Muscle of leg (tissue), 9 donors: Measurements from ENCODE around the gene DBNL. TPM values are rescaled to one million over a fixed set of nuclear protein-coding genes. Genes with fewer than 3 reads are reported as not detected.

Source experiments
- polyA plus RNA-seq, 8 donors: library from polyadenylated mRNA; unstranded; fragments of 120-200 nt; gene quantifications; one replicate each; pipeline versions ENCODE4 v1.2.1 to v1.2.3, GENCODE V29; 2013; ENCODE audit warnings: inconsistent platforms in 1 of 8, low replicate concordance in 1 of 8; ENCODE audit not compliant: insufficient read length in 8 of 8, insufficient read depth in 1 of 8
- total RNA-seq: library from RNA; stranded (reverse); fragments of 120-200 nt; gene quantifications from one replicate; pipeline ENCODE4 v1.2.4, GENCODE V29; 2013

DBNL gene
- total and polyA plus RNA-seq, 9 donors: 41.8 to 58.8 (median 47.6) TPM

Other genes starting within 250 kb of the DBNL start
- 101 TPM for gene MRPS24, start 175.2 kb upstream of the DBNL start, total RNA-seq
- 10 to 100 TPM; 67.5 to 97.7 (median 74.4) TPM for gene MRPS24, start 175.2 kb upstream of the DBNL start, polyA plus RNA-seq
- gene URGCP, start 138.1 kb upstream of the DBNL start, total RNA-seq: 20.7 TPM
- 10 to 100 TPM; 16.1 to 23.6 (median 20.1) TPM for gene URGCP, start 138.1 kb upstream of the DBNL start, polyA plus RNA-seq
- gene UBE2D4, start 118.3 kb upstream of the DBNL start, total RNA-seq: 18.1 TPM
- 10 to 100 TPM; 14.6 to 19.9 (median 17.6) TPM for gene UBE2D4, start 118.3 kb upstream of the DBNL start, polyA plus RNA-seq
- not detected for gene SPDYE1, start 46.8 kb upstream of the DBNL start, total RNA-seq
- 1 to 10 TPM in 2 of 8 donors, under 1 TPM in 6; 0.18 to 2.0 (median 0.60) TPM for gene SPDYE1, start 46.8 kb upstream of the DBNL start, polyA plus RNA-seq
- 412 TPM for gene PGAM2, start 20.9 kb downstream of the DBNL start, total RNA-seq
- 100 to 1,000 TPM; 116 to 376 (median 255) TPM for gene PGAM2, start 20.9 kb downstream of the DBNL start, polyA plus RNA-seq
- 9.4 TPM for gene POLM, start 37.8 kb downstream of the DBNL start, total RNA-seq
- gene POLM, start 37.8 kb downstream of the DBNL start, polyA plus RNA-seq: 10 to 100 TPM in 7 of 8 donors, 1 to 10 TPM in 1; 9.9 to 18.7 (median 13.7) TPM
- 74.0 TPM for gene AEBP1, start 59.6 kb downstream of the DBNL start, total RNA-seq
- gene AEBP1, start 59.6 kb downstream of the DBNL start, polyA plus RNA-seq: 100 to 1,000 TPM in 4 of 8 donors, 10 to 100 TPM in 4; 64.8 to 152 (median 102) TPM
- gene POLD2, start 78.8 kb downstream of the DBNL start, total RNA-seq: 60.3 TPM
- 10 to 100 TPM; 75.8 to 93.9 (median 83.7) TPM for gene POLD2, start 78.8 kb downstream of the DBNL start, polyA plus RNA-seq
- gene MYL7, start 96.6 kb downstream of the DBNL start, total RNA-seq: 13.0 TPM
- 10 to 100 TPM in 2 of 8 donors, 1 to 10 TPM in 5, under 1 TPM in 1; 0.70 to 12.9 (median 5.9) TPM for gene MYL7, start 96.6 kb downstream of the DBNL start, polyA plus RNA-seq
- 4.4 TPM for gene GCK, start 144.7 kb downstream of the DBNL start, total RNA-seq
- 1 to 10 TPM; 3.2 to 9.5 (median 5.5) TPM for gene GCK, start 144.7 kb downstream of the DBNL start, polyA plus RNA-seq
- 37.9 TPM for gene YKT6, start 156.3 kb downstream of the DBNL start, total RNA-seq
- 10 to 100 TPM; 69.5 to 77.2 (median 73.0) TPM for gene YKT6, start 156.3 kb downstream of the DBNL start, polyA plus RNA-seq